Liver (tissue), 10 donors: Measurements from ENCODE around the gene APBA3. TPM values are rescaled to one million over a fixed set of nuclear protein-coding genes. Genes with fewer than 3 reads are reported as not detected.

Experiments
- DNase-seq: peaks from one replicate; pipeline ENCODE4 v3.0.0-alpha.2; 2017; ENCODE audit warnings: low spot score
- H3K27ac ChIP-seq, 2 donors: one replicate each; pipeline ENCODE4 v1.7.0; 2013; ENCODE audit warnings: inconsistent platforms in 2 of 2, low read length in 2 of 2, control low read depth in 1 of 2, low read depth in 1 of 2, mild to moderate bottlenecking in 1 of 2
- H3K27me3 ChIP-seq, 4 donors: one replicate each; pipeline versions ENCODE4 v1.6.1 to v1.7.0; 2013; ENCODE audit warnings: low read length in 3 of 4, inconsistent platforms in 1 of 4, mild to moderate bottlenecking in 1 of 4, moderate library complexity in 1 of 4; ENCODE audit not compliant: control insufficient read depth in 4 of 4, insufficient read depth in 4 of 4
- H3K36me3 ChIP-seq, 4 donors: one replicate each; pipeline versions ENCODE4 v1.6.1 to v1.7.0; 2013; ENCODE audit warnings: low read length in 3 of 4, mild to moderate bottlenecking in 3 of 4, low read depth in 1 of 4, moderate library complexity in 1 of 4; ENCODE audit not compliant: control insufficient read depth in 4 of 4, insufficient read depth in 3 of 4
- H3K4me1 ChIP-seq, 4 donors: one replicate each; pipeline versions ENCODE4 v1.6.1 to v1.7.0; 2013; ENCODE audit warnings: low read length in 3 of 4, mild to moderate bottlenecking in 3 of 4, moderate library complexity in 1 of 4; ENCODE audit not compliant: control insufficient read depth in 4 of 4, insufficient read depth in 4 of 4
- H3K4me3 ChIP-seq, 3 donors: one replicate each; pipeline versions ENCODE4 v1.6.1 to v1.7.0; 2013; ENCODE audit warnings: low read length in 3 of 3, control low read depth in 1 of 3, low read depth in 1 of 3, mild to moderate bottlenecking in 1 of 3
- H3K9ac ChIP-seq, 2 donors: one replicate each; pipeline ENCODE4 v1.7.0; 2013; ENCODE audit warnings: low read length in 2 of 2, mild to moderate bottlenecking in 2 of 2, moderate library complexity in 2 of 2, control low read depth in 1 of 2, low read depth in 1 of 2
- H3K9me3 ChIP-seq, 4 donors: one replicate each; pipeline versions ENCODE4 v1.6.1 to v1.7.0; 2013; ENCODE audit warnings: low read length in 3 of 4; ENCODE audit not compliant: control insufficient read depth in 4 of 4
- CTCF ChIP-seq: fragments of 150-350 bp; IDR thresholded peaks from 2 replicates; pipeline ENCODE4 v1.5.1; 2017; ENCODE audit warnings: improper control_type of control experiment, low read depth, low read length; ENCODE audit not compliant: missing input control
- FOXA1 ChIP-seq: IDR thresholded peaks from 2 replicates; pipeline ENCODE4 v1.6.1; 2016; ENCODE audit warnings: antibody characterized with exemption
- GABPA ChIP-seq, 2 donors: IDR thresholded peaks in 1 of 2; conservative IDR thresholded peaks in 1 of 2; 2 replicates each; pipeline ENCODE4 v1.6.1; 2016; ENCODE audit warnings: antibody characterized with exemption in 2 of 2, mild to moderate bottlenecking in 1 of 2, moderate library complexity in 1 of 2
- HNF4A ChIP-seq, 2 donors: conservative IDR thresholded peaks; 2 replicates each; pipeline ENCODE4 v1.6.1; 2016; ENCODE audit warnings: antibody characterized with exemption in 2 of 2, mild to moderate bottlenecking in 2 of 2
- NR2F2 ChIP-seq: IDR thresholded peaks from 2 replicates; pipeline ENCODE4 v1.6.1; 2016; ENCODE audit warnings: antibody characterized with exemption
- RAD21 ChIP-seq, 2 donors: IDR thresholded peaks; 2 replicates each; pipeline ENCODE4 v1.6.1; 2016; ENCODE audit warnings: antibody characterized with exemption in 2 of 2, mild to moderate bottlenecking in 2 of 2
- RXRA ChIP-seq, 2 donors: IDR thresholded peaks; 2 replicates each; pipeline ENCODE4 v1.6.1; 2017 to 2018; ENCODE audit warnings: antibody characterized with exemption in 2 of 2, mild to moderate bottlenecking in 1 of 2
- TAF1 ChIP-seq: conservative IDR thresholded peaks from 2 replicates; pipeline ENCODE4 v1.6.1; 2016; ENCODE audit warnings: antibody characterized with exemption, mild to moderate bottlenecking
- YY1 ChIP-seq: IDR thresholded peaks from 2 replicates; pipeline ENCODE4 v1.6.1; 2016; ENCODE audit warnings: antibody characterized with exemption, mild to moderate bottlenecking
- ZBTB33 ChIP-seq: IDR thresholded peaks from 2 replicates; pipeline ENCODE4 v1.6.1; 2016; ENCODE audit warnings: antibody characterized with exemption
- WGBS: extraction: QIAGEN DNeasy Blood & Tissue Kit; methylation state at CpG from one replicate; pipeline ENCODE4 v1.1.7; 2013; 5-methylcytosine and 5-hydroxymethylcytosine counted together
- polyA plus RNA-seq, 2 donors: library from polyadenylated mRNA; stranded (reverse) in 1 of 2; unstranded in 1 of 2; fragments of 200-250 nt in 1 of 2; fragments of >200 nt in 1 of 2; fragmentation: Nextera tagmentation in 1 of 2; extraction: Ambion mirVana in 1 of 2; gene quantifications; one replicate each; pipeline versions ENCODE4 v1.2.1 to v1.2.3, GENCODE V29; 2013 to 2015
- small RNA-seq: library from RNA; depleted of rRNA; stranded (forward); fragments of <200 nt; gene quantifications from one replicate; pipeline ENCODE3, GENCODE V24; 2014
- total RNA-seq, 2 donors: library from RNA; depleted of rRNA; stranded (reverse); fragments of >200 nt; gene quantifications; one replicate each; pipeline ENCODE4 v1.2.3, GENCODE V29; 2014
- TF ChIP-seq, protein P1 (sequence below): IDR thresholded peaks from 2 replicates; pipeline ENCODE4 v1.6.1; 2016; ENCODE audit warnings: antibody characterized with exemption
- TF ChIP-seq, protein P2 (sequence below): IDR thresholded peaks from 2 replicates; pipeline ENCODE4 v1.6.1; 2016; ENCODE audit warnings: antibody characterized with exemption
- donor health status: healthy.
- donor health status: healthy.
- donor health status: healthy.
- donor health status: healthy.
- donor health status: healthy.

APBA3 gene
- total and polyA plus RNA-seq, 4 donors = 6.4 to 24.3 (median 10.7) TPM

GRCh38 chr19:3701200-3701599 is 60.3 kb downstream of the APBA3 start:
- no peaks in the 10 kb centered on the region for H3K9me3 ChIP-seq
- no peak for TF ChIP-seq CTCF
- TF ChIP-seq, protein P1, sequence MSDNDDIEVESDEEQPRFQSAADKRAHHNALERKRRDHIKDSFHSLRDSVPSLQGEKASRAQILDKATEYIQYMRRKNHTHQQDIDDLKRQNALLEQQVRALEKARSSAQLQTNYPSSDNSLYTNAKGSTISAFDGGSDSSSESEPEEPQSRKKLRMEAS = no peak
- no peak for TF ChIP-seq FOXA1
- TF ChIP-seq NR2F2 = no peak
- no peak for TF ChIP-seq TAF1
- TF ChIP-seq HNF4A (conservative IDR thresholded peaks at IDR 0.05) = no peak
- TF ChIP-seq GABPA (IDR thresholded peaks at IDR 0.05 in 1 of 2, conservative IDR thresholded peaks at IDR 0.05 in 1 of 2) = no peak
- TF ChIP-seq YY1 = no peak
- TF ChIP-seq, protein P2, sequence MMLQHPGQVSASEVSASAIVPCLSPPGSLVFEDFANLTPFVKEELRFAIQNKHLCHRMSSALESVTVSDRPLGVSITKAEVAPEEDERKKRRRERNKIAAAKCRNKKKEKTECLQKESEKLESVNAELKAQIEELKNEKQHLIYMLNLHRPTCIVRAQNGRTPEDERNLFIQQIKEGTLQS = no peak
- TF ChIP-seq ZBTB33 = no peak
- no peak for TF ChIP-seq RXRA (IDR thresholded peaks at IDR 0.05)
- no peak for TF ChIP-seq RAD21 (IDR thresholded peaks at IDR 0.05)
- no peak overlapping the region for H3K27ac ChIP-seq
- peaks cover 6 to 17% (median 10%) of the 10 kb centered on the region in 4 donors for H3K4me1 ChIP-seq
- DNase-seq = no peak
- 3% methylated on average over 1 of the region's 1 CpG for WGBS
- no peak overlapping the region for H3K9ac ChIP-seq
- no peak overlapping the region for H3K4me3 ChIP-seq
- no peaks in the 10 kb centered on the region for H3K27me3 ChIP-seq
- no peaks in the 10 kb centered on the region for H3K36me3 ChIP-seq

Small RNAs within 50 kb of the gene (small RNA-seq; reads per million reads assigned to genes)
- gene AC005777.1 = not detected

Other genes starting within 250 kb of the APBA3 start
- under 1 TPM in 1 of 2 donors, not detected in 1; 0.17 TPM for gene TEKTIP1, start 222.5 kb downstream of the APBA3 start, total RNA-seq
- not detected for gene TEKTIP1, start 222.5 kb downstream of the APBA3 start, polyA plus RNA-seq
- 10 to 100 TPM; 21.7 to 43.6 TPM for gene MFSD12, start 204.1 kb downstream of the APBA3 start, total RNA-seq
- gene MFSD12, start 204.1 kb downstream of the APBA3 start, polyA plus RNA-seq = 10 to 100 TPM in 1 of 2 donors, 1 to 10 TPM in 1; 9.4 to 27.5 TPM
- 10 to 100 TPM; 28.6 to 35.1 TPM for gene HMG20B, start 188.7 kb downstream of the APBA3 start, total RNA-seq
- gene HMG20B, start 188.7 kb downstream of the APBA3 start, polyA plus RNA-seq = 10 to 100 TPM; 29.3 to 31.7 TPM
- under 1 TPM; 0.23 to 0.25 TPM for gene GIPC3, start 176.2 kb downstream of the APBA3 start, total RNA-seq
- under 1 TPM; 0.25 to 0.95 TPM for gene GIPC3, start 176.2 kb downstream of the APBA3 start, polyA plus RNA-seq
- 1 to 10 TPM; 1.7 to 6.0 TPM for gene TBXA2R, start 154.8 kb downstream of the APBA3 start, total RNA-seq
- gene TBXA2R, start 154.8 kb downstream of the APBA3 start, polyA plus RNA-seq = 1 to 10 TPM; 5.0 to 5.9 TPM
- gene CACTIN, start 134.9 kb downstream of the APBA3 start, total RNA-seq = 10 to 100 TPM; 12.7 to 13.2 TPM
- 1 to 10 TPM; 1.9 to 7.4 TPM for gene CACTIN, start 134.9 kb downstream of the APBA3 start, polyA plus RNA-seq
- gene PIP5K1C, start 61.2 kb downstream of the APBA3 start, total RNA-seq = 1 to 10 TPM; 6.7 to 7.4 TPM
- gene PIP5K1C, start 61.2 kb downstream of the APBA3 start, polyA plus RNA-seq = 1 to 10 TPM; 1.8 to 5.4 TPM
- gene TJP3, start 53.3 kb downstream of the APBA3 start, total RNA-seq = 1 to 10 TPM; 6.0 to 6.1 TPM
- gene TJP3, start 53.3 kb downstream of the APBA3 start, polyA plus RNA-seq = 1 to 10 TPM; 7.3 to 9.8 TPM
- gene MRPL54, start 990 bp upstream of the APBA3 start, total RNA-seq = 10 to 100 TPM; 25.1 to 28.5 TPM
- gene MRPL54, start 990 bp upstream of the APBA3 start, polyA plus RNA-seq = 100 to 1,000 TPM in 1 of 2 donors, 10 to 100 TPM in 1; 57.2 to 109 TPM
- gene RAX2, start 10.5 kb upstream of the APBA3 start, total RNA-seq = not detected
- gene RAX2, start 10.5 kb upstream of the APBA3 start, polyA plus RNA-seq = not detected
- gene MATK, start 24.7 kb upstream of the APBA3 start, total RNA-seq = 1 to 10 TPM; 2.7 to 7.0 TPM
- gene MATK, start 24.7 kb upstream of the APBA3 start, polyA plus RNA-seq = under 1 TPM; 0.78 to 0.97 TPM
- gene ZFR2, start 107.3 kb upstream of the APBA3 start, total RNA-seq = not detected
- not detected for gene ZFR2, start 107.3 kb upstream of the APBA3 start, polyA plus RNA-seq
- gene ATCAY, start 119.0 kb upstream of the APBA3 start, total RNA-seq = not detected
- gene ATCAY, start 119.0 kb upstream of the APBA3 start, polyA plus RNA-seq = not detected
- gene NMRK2, start 171.4 kb upstream of the APBA3 start, total RNA-seq = not detected
- under 1 TPM in 1 of 2 donors, not detected in 1; 0.07 TPM for gene NMRK2, start 171.4 kb upstream of the APBA3 start, polyA plus RNA-seq
- 10 to 100 TPM; 20.9 to 29.5 TPM for gene DAPK3, start 209.4 kb upstream of the APBA3 start, total RNA-seq
- 10 to 100 TPM in 1 of 2 donors, 1 to 10 TPM in 1; 3.0 to 26.7 TPM for gene DAPK3, start 209.4 kb upstream of the APBA3 start, polyA plus RNA-seq
- gene EEF2, start 223.8 kb upstream of the APBA3 start, total RNA-seq = 1,000 to 10,000 TPM in 1 of 2 donors, 100 to 1,000 TPM in 1; 945 to 1,090 TPM
- 100 to 1,000 TPM; 244 to 691 TPM for gene EEF2, start 223.8 kb upstream of the APBA3 start, polyA plus RNA-seq
- gene PIAS4, start 246.0 kb upstream of the APBA3 start, total RNA-seq = 10 to 100 TPM; 10.8 to 14.1 TPM
- 10 to 100 TPM in 1 of 2 donors, 1 to 10 TPM in 1; 5.6 to 10.4 TPM for gene PIAS4, start 246.0 kb upstream of the APBA3 start, polyA plus RNA-seq